ENCODE results near the gene TMEM212. TPM values are rescaled to one million over a fixed set of nuclear protein-coding genes. Genes with fewer than 3 reads are reported as not detected.

Gene TMEM212
- total and polyA plus RNA-seq, 2 donors (not counting 3 experiments of a cell fraction or from before 2014, with no cell fraction given) = not detected

GRCh38 chr3:171824116-171824515 is 19.0 kb upstream of the TMEM212 start:
- no peak for FAIRE-seq
- Histone ChIP-seq H3K79me2 (ENCODE audit: control insufficient read depth, insufficient read depth, low read length) (no peaks in the 10 kb centered on the region), H3K9me3 (replicated peaks; ENCODE audit: control insufficient read depth, insufficient read depth, low read length) (no peaks in the 10 kb centered on the region), H3K36me3 (ENCODE audit: control insufficient read depth in 2 of 2, extremely low read depth in 1 of 2, insufficient read depth in 2 of 2, low read length in 2 of 2) (no peaks in the 10 kb centered on the region), H3K4me1 (ENCODE audit: control insufficient read depth, extremely low read depth, insufficient read depth, low read length) (peaks cover 23% of the 10 kb centered on the region), H3K9me1 (replicated peaks; ENCODE audit: control insufficient read depth, extremely low read depth, insufficient read depth, low read length) (no peaks in the 10 kb centered on the region), H3K9ac (replicated peaks; ENCODE audit: extremely low read depth, insufficient read depth, low read length) (no peak overlapping the region), H3K27ac (ENCODE audit: insufficient read depth, low read depth, low read length) (no peak overlapping the region), H3K4me3 (replicated peaks in 1 of 3; ENCODE audit: insufficient read depth in 1 of 3, low read depth in 1 of 3, low read length in 3 of 3) (no peak overlapping the region), H3K27me3 (ENCODE audit: control insufficient read depth in 2 of 2, insufficient read depth in 2 of 2, low read length in 2 of 2) (no peaks in the 10 kb centered on the region), H3K4me2 (ENCODE audit: insufficient read depth, low read length) (no peak overlapping the region), H4K20me1 (replicated peaks; ENCODE audit: control insufficient read depth, extremely low read depth, insufficient read depth, low read length) (no peaks in the 10 kb centered on the region), H2AFZ (ENCODE audit: low read depth, low read length) (no peak overlapping the region)
- CTCF ChIA-PET = interaction anchor here (1.4 to 2.4 kb wide), 2 partner anchors 10 to 52 kb away, joined by 4 to 10 read pairs; no protein-coding TSS in a partner anchor
- dilution Hi-C loops (cut with MboI; ENCODE audit: extremely low pct_ligation_motif_present, low sequenced_read_pairs) = no loop called here
- POLR2A ChIA-PET = no interaction called here
- TF ChIP-seq MYC (IDR thresholded peaks at IDR 0.05; ENCODE audit: low read depth, low read length) = no peak
- TF ChIP-seq FOS (IDR thresholded peaks at IDR 0.05; ENCODE audit: borderline replicate concordance, insufficient read depth, low read length) = no peak
- no peak for TF ChIP-seq POLR2AphosphoS5 (IDR thresholded peaks at IDR 0.05; ENCODE audit: insufficient read depth, low read depth, low read length)
- no peak for TF ChIP-seq CTCF (IDR thresholded peaks at IDR 0.05; ENCODE audit: extremely low read depth in 1 of 2, insufficient read depth in 1 of 2, low read depth in 1 of 2, low read length in 2 of 2)
- no peak for TF ChIP-seq POLR2A (IDR thresholded peaks at IDR 0.05; ENCODE audit: low read depth, low read length)
- no peak for TF ChIP-seq GATA2 (IDR thresholded peaks at IDR 0.05; ENCODE audit: insufficient read depth, insufficient read length, low read depth, low read length)
- no peak for TF ChIP-seq MAX (IDR thresholded peaks at IDR 0.05; ENCODE audit: insufficient read depth, insufficient read length)
- no peak for TF ChIP-seq JUN (IDR thresholded peaks at IDR 0.05; ENCODE audit: borderline replicate concordance, insufficient read depth, insufficient read length, low read depth)
- TF ChIP-seq EZH2 (IDR thresholded peaks at IDR 0.05; ENCODE audit: borderline replicate concordance, low read depth, low read length, severe bottlenecking) = no peak
- no TSS peak for BruUV-seq (replicated peaks)
- DNase-seq (ENCODE audit: low read depth, low spot score) = no peak
- intact Hi-C loops (cut with micrococcal nuclease) = no loop called here

Data from endothelial cell of umbilical vein (primary cell).